ENCODE data around the gene NBPF9.
"Not testable (repeated sequence)": the region's sequence is repeated elsewhere in the genome, so short reads cannot be mapped to it uniquely, and the experiment has no call there.

- TF ChIP-seq CTCF, MAX (IDR thresholded peaks at IDR 0.05; ENCODE audit: low read depth, low read length): not testable (repeated sequence)
These were observed 95.0 kb downstream of the NBPF9 start for GRCh38 chr1:149008326-149008725.

Measured in NB4 (cell line).